Keratinocyte (primary cell): ENCODE measurements around the gene ZP2. TPM values are rescaled to one million over a fixed set of nuclear protein-coding genes. Genes with fewer than 3 reads are reported as not detected.

Source experiments
- DNase-seq: peaks from one replicate; pipeline ENCODE4 v3.0.0-alpha.2; 2011; ENCODE audit warnings: low read depth, missing footprints, low spot score
- FAIRE-seq: peaks from 2 replicates; lab custom pipeline; 2011; peaks lifted over from hg19 to GRCh38; lab: Jason Lieb, UNC
- H2AFZ ChIP-seq: 2 replicates; pipeline ENCODE4 v1.6.0; 2012; ENCODE audit warnings: low read length, control low read depth, inconsistent platforms; ENCODE audit not compliant: control insufficient read depth
- H3K27ac ChIP-seq: 2 replicates; pipeline ENCODE4 v1.5.1; 2011; ENCODE audit warnings: low read length; ENCODE audit not compliant: control insufficient read depth, insufficient read depth
- H3K27me3 ChIP-seq: 3 replicates; pipeline ENCODE4 v1.6.0; 2011; ENCODE audit warnings: low read length; ENCODE audit not compliant: control insufficient read depth, insufficient read depth; ENCODE audit errors: extremely low read depth
- H3K36me3 ChIP-seq, 2 experiments: 2 replicates in 1 of 2; 3 replicates in 1 of 2; pipeline ENCODE4 v1.5.1; 2011; ENCODE audit warnings: low read length in 2 of 2, mild to moderate bottlenecking in 1 of 2; ENCODE audit not compliant: control insufficient read depth in 2 of 2, insufficient read depth in 2 of 2; ENCODE audit errors: extremely low read depth in 1 of 2
- H3K4me1 ChIP-seq: 3 replicates; pipeline ENCODE4 v1.5.1; 2011; ENCODE audit warnings: low read length; ENCODE audit not compliant: control insufficient read depth, insufficient read depth; ENCODE audit errors: extremely low read depth
- H3K4me2 ChIP-seq: 3 replicates; pipeline ENCODE4 v1.6.0; 2011; ENCODE audit warnings: low read depth, low read length; ENCODE audit not compliant: control insufficient read depth, insufficient read depth; ENCODE audit errors: extremely low read depth
- H3K4me3 ChIP-seq, 3 experiments: fragments of 200-600 bp in 1 of 3; sonication (generic) in 1 of 3; 2 replicates in 2 of 3; 3 replicates in 1 of 3; pipeline ENCODE4 v1.5.1; 2011 to 2016; ENCODE audit warnings: low read length in 3 of 3, mild to moderate bottlenecking in 3 of 3, control low read depth in 2 of 3, inconsistent platforms in 1 of 3, low read depth in 1 of 3, mixed read lengths in 1 of 3, mixed run types in 1 of 3, moderate library complexity in 1 of 3; ENCODE audit not compliant: control insufficient read depth in 2 of 3, insufficient read depth in 2 of 3; ENCODE audit errors: extremely low read depth in 1 of 3
- H3K79me2 ChIP-seq: 2 replicates; pipeline ENCODE4 v1.6.0; 2012; ENCODE audit warnings: low read length; ENCODE audit not compliant: control insufficient read depth, insufficient read depth
- H3K9ac ChIP-seq: 3 replicates; pipeline ENCODE4 v1.6.0; 2011; ENCODE audit warnings: low read length; ENCODE audit not compliant: control insufficient read depth, insufficient read depth; ENCODE audit errors: extremely low read depth
- H3K9me1 ChIP-seq: 3 replicates; pipeline ENCODE4 v1.6.0; 2011; ENCODE audit warnings: low read length; ENCODE audit not compliant: control insufficient read depth, insufficient read depth; ENCODE audit errors: extremely low read depth
- H3K9me3 ChIP-seq: 2 replicates; pipeline ENCODE4 v1.5.1; 2012; ENCODE audit warnings: low read depth, low read length; ENCODE audit not compliant: control insufficient read depth
- H4K20me1 ChIP-seq: 3 replicates; pipeline ENCODE4 v1.6.0; 2011; ENCODE audit warnings: low read length; ENCODE audit not compliant: control insufficient read depth, insufficient read depth; ENCODE audit errors: extremely low read depth
- CTCF ChIP-seq, 3 experiments: IDR thresholded peaks in 1 of 3; conservative IDR thresholded peaks in 1 of 3; optimal IDR thresholded peaks in 1 of 3; 2 replicates in 2 of 3; 3 replicates in 1 of 3; pipeline versions ENCODE3 to v1.5.1; 2011; ENCODE audit warnings: low read length in 3 of 3, mild to moderate bottlenecking in 3 of 3, moderate library complexity in 2 of 3, control low read depth in 1 of 3, inconsistent platforms in 1 of 3; ENCODE audit not compliant: insufficient read depth in 2 of 3; ENCODE audit errors: extremely low read depth in 1 of 3
- EZH2 ChIP-seq: IDR thresholded peaks from one replicate; pipeline ENCODE4 v1.6.1; 2012; ENCODE audit warnings: inconsistent platforms, mild to moderate bottlenecking, low read length, moderate library complexity
- dilution Hi-C: fragments of 300-500 bp; cut with MboI; formaldehyde crosslinking; loops from one replicate; pipeline ENCODE4 v1.7.0; 2020; ENCODE audit warnings: low sequenced_read_pairs; ENCODE audit not compliant: extremely low pct_ligation_motif_present
- polyA plus RNA-seq, 5 experiments: library from polyadenylated mRNA; depleted of rRNA in 3 of 5; stranded (reverse) in 3 of 5; stranded (forward) in 1 of 5; unstranded in 1 of 5; fragments of >200 nt; gene quantifications; 1 replicate in 1 of 5; 2 replicates in 3 of 5; 3 replicates in 1 of 5; pipeline versions ENCODE4 v1.2.1 to v1.2.3, GENCODE V29; 2011 to 2012; ENCODE audit warnings: missing spikeins in 2 of 5, low read depth in 1 of 5, low replicate concordance in 1 of 5

Gene ZP2
- polyA plus RNA-seq, 1 donor (not counting 4 experiments of a cell fraction or from before 2014, with no cell fraction given), result not detected

GRCh38 chr16:21233045-21233520 is 21.7 kb upstream of the ZP2 start:
- FAIRE-seq, result no peak
- dilution Hi-C loops, result no loop called here
- no peak overlapping the region for H3K4me2 ChIP-seq

GRCh38 chr16:21228361-21228872 is 17.0 kb upstream of the ZP2 start:
- no peak overlapping the region for H3K27ac ChIP-seq
- H4K20me1 ChIP-seq, result no peaks in the 10 kb centered on the region
- no peaks in the 10 kb centered on the region for H3K9me3 ChIP-seq
- no peaks in the 10 kb centered on the region for H3K9me1 ChIP-seq
- DNase-seq, result no peak
- no peak overlapping the region for H3K9ac ChIP-seq
- H3K4me1 ChIP-seq, result no peaks in the 10 kb centered on the region
- H3K27me3 ChIP-seq, result peaks cover 7% of the 10 kb centered on the region
- dilution Hi-C loops, result no loop called here
- no peak for TF ChIP-seq CTCF (optimal IDR thresholded peaks at IDR 0.05 in 1 of 3, IDR thresholded peaks at IDR 0.05 in 1 of 3, conservative IDR thresholded peaks at IDR 0.05 in 1 of 3; ENCODE audit: extremely low read depth in 1 of 3, insufficient read depth in 2 of 3, low read length in 3 of 3)
- TF ChIP-seq EZH2, result no peak
- no peak overlapping the region for H3K4me3 ChIP-seq
- no peaks in the 10 kb centered on the region for H3K79me2 ChIP-seq
- H2AFZ ChIP-seq, result no peak overlapping the region
- no peak overlapping the region for H3K4me2 ChIP-seq
- no peaks in the 10 kb centered on the region for H3K36me3 ChIP-seq
- FAIRE-seq, result no peak

More at GRCh38 chr16:21233045-21233520, 21.7 kb upstream of the ZP2 start:
- Histone ChIP-seq H2AFZ (no peak overlapping the region), H3K36me3 (no peaks in the 10 kb centered on the region), H3K9me3 (no peaks in the 10 kb centered on the region), H3K4me3 (no peak overlapping the region), H3K27ac (no peak overlapping the region), H3K27me3 (peaks cover 3% of the 10 kb centered on the region), H3K4me1 (no peaks in the 10 kb centered on the region), H4K20me1 (no peaks in the 10 kb centered on the region), H3K9ac (no peak overlapping the region), H3K79me2 (no peaks in the 10 kb centered on the region), H3K9me1 (no peaks in the 10 kb centered on the region)
- TF ChIP-seq EZH2, result no peak
- TF ChIP-seq CTCF (optimal IDR thresholded peaks at IDR 0.05 in 1 of 3, IDR thresholded peaks at IDR 0.05 in 1 of 3, conservative IDR thresholded peaks at IDR 0.05 in 1 of 3; ENCODE audit: extremely low read depth in 1 of 3, insufficient read depth in 2 of 3, low read length in 3 of 3), result no peak
- no peak for DNase-seq
